GM21447 (cell line): ENCODE data around the gene BIRC7.
"Not testable (repeated sequence)": the region's sequence is repeated elsewhere in the genome, so short reads cannot be mapped to it uniquely, and the experiment has no call there.

Experiments used
- ATAC-seq: cut with Tn5 transposase; IDR thresholded peaks from one replicate; pipeline ENCODE4 v1.9.1; 2021; ENCODE audit not compliant: unreplicated experiment

BIRC7 gene

GRCh38 chr20:63206878-63207277, 28.8 kb upstream of the BIRC7 start:
- no peak for ATAC-seq

- no peak for ATAC-seq
Observed at GRCh38 chr20:63208346-63208909, 27.3 kb upstream of the BIRC7 start.

GRCh38 chr20:63210011-63210605, 25.6 kb upstream of the BIRC7 start:
- ATAC-seq = no peak

- no peak for ATAC-seq
Observed at GRCh38 chr20:63212393-63212730, 23.3 kb upstream of the BIRC7 start.

- ATAC-seq = no peak
Observed at GRCh38 chr20:63212792-63213191, 22.9 kb upstream of the BIRC7 start.

GRCh38 chr20:63214514-63214913, 21.2 kb upstream of the BIRC7 start:
- ATAC-seq = no peak

- peak; percentile 6 for ATAC-seq
Observed at GRCh38 chr20:63215101-63216040, 20.3 kb upstream of the BIRC7 start.

- ATAC-seq = peak; percentile 80
Observed at GRCh38 chr20:63216041-63216848, 19.5 kb upstream of the BIRC7 start, which contains the start of gene YTHDF1. TSS of gene YTHDF1 (minus strand) at chr20:63216131. CDS start at chr20:63215892, 239 bp downstream.

- no peak for ATAC-seq
Observed at GRCh38 chr20:63216849-63217471, 18.7 kb upstream of the BIRC7 start.

GRCh38 chr20:63217706-63218105, 18.0 kb upstream of the BIRC7 start:
- ATAC-seq = no peak

- no peak for ATAC-seq
Observed at GRCh38 chr20:63218701-63219446, 16.8 kb upstream of the BIRC7 start.

- ATAC-seq = no peak
Observed at GRCh38 chr20:63219447-63219821, 16.3 kb upstream of the BIRC7 start.

GRCh38 chr20:63219866-63220521, 15.7 kb upstream of the BIRC7 start:
- ATAC-seq = no peak

- ATAC-seq = no peak
Observed at GRCh38 chr20:63220696-63221399, 14.9 kb upstream of the BIRC7 start.

- ATAC-seq = not testable (repeated sequence)
Observed at GRCh38 chr20:63221400-63222053, 14.2 kb upstream of the BIRC7 start.

- no peak for ATAC-seq
Observed at GRCh38 chr20:63222541-63222940, 13.2 kb upstream of the BIRC7 start.

- no peak for ATAC-seq
Observed at GRCh38 chr20:63223121-63223825, 12.4 kb upstream of the BIRC7 start.

- ATAC-seq = no peak
Observed at GRCh38 chr20:63223826-63224207, 11.9 kb upstream of the BIRC7 start.
